Astrocyte (in vitro differentiated cells and primary cell): Measurements from ENCODE around the gene PLK2.

Experiments
- EZH2 ChIP-seq: IDR thresholded peaks from 2 replicates; pipeline ENCODE4 v1.6.1; 2012; ENCODE audit warnings: mild to moderate bottlenecking, low read length, inconsistent platforms; ENCODE audit not compliant: insufficient read depth
- TF ChIP-seq, protein P1 (sequence below): IDR thresholded peaks from 2 replicates; pipeline ENCODE4 v1.5.1; 2011; ENCODE audit warnings: low read depth, mild to moderate bottlenecking, inconsistent platforms, low read length, moderate library complexity; ENCODE audit not compliant: insufficient read depth

DNA sequence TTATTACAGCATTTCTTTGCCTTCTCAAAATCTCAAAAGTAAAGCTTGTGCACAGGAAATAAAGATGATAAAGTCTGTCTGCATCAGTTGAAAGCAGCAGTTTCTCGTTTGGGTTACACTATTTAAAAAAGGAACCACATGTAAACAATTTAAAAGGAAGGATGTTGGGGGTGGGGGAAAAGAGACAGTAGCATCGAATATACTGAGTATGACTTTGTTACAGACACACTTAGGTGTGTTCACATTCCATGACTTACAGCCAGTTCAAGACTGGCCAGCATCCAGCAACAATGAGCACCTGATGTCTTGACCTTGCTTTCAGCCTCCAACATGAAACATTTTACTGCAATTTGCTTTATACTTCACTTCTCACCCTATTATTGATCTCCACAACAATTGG, 40.1 kb upstream of the PLK2 start:
- no peak for TF ChIP-seq EZH2
- TF ChIP-seq, protein P1, sequence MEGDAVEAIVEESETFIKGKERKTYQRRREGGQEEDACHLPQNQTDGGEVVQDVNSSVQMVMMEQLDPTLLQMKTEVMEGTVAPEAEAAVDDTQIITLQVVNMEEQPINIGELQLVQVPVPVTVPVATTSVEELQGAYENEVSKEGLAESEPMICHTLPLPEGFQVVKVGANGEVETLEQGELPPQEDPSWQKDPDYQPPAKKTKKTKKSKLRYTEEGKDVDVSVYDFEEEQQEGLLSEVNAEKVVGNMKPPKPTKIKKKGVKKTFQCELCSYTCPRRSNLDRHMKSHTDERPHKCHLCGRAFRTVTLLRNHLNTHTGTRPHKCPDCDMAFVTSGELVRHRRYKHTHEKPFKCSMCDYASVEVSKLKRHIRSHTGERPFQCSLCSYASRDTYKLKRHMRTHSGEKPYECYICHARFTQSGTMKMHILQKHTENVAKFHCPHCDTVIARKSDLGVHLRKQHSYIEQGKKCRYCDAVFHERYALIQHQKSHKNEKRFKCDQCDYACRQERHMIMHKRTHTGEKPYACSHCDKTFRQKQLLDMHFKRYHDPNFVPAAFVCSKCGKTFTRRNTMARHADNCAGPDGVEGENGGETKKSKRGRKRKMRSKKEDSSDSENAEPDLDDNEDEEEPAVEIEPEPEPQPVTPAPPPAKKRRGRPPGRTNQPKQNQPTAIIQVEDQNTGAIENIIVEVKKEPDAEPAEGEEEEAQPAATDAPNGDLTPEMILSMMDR: no peak
